HG03469 (cell line): ENCODE data around the gene ERCC6.

ENCODE experiments used
- ATAC-seq: cut with Tn5 transposase; IDR thresholded peaks from one replicate; pipeline ENCODE4 v1.9.1; 2021; ENCODE audit warnings: mild to moderate bottlenecking, moderate library complexity, moderate number of reproducible peaks; ENCODE audit not compliant: unreplicated experiment

The ERCC6 gene

GRCh38 chr10:49512121-49512809 is 26.7 kb downstream of the ERCC6 start:
- no peak for ATAC-seq

- no peak for ATAC-seq
These were observed 29.1 kb downstream of the ERCC6 start for GRCh38 chr10:49509771-49510303.

- ATAC-seq: no peak
These were observed 30.3 kb downstream of the ERCC6 start for GRCh38 chr10:49508654-49509053.

GRCh38 chr10:49508249-49508648 is 30.7 kb downstream of the ERCC6 start:
- ATAC-seq: no peak

- no peak for ATAC-seq
These were observed 33.3 kb downstream of the ERCC6 start for GRCh38 chr10:49505589-49505988.

- no peak for ATAC-seq
These were observed 33.8 kb downstream of the ERCC6 start for GRCh38 chr10:49505076-49505475.

GRCh38 chr10:49504528-49504927 is 34.4 kb downstream of the ERCC6 start:
- no peak for ATAC-seq

- no peak for ATAC-seq
These were observed 36.6 kb downstream of the ERCC6 start for GRCh38 chr10:49502358-49502757.

- ATAC-seq: no peak
These were observed 38.5 kb downstream of the ERCC6 start for GRCh38 chr10:49500412-49500811.

GRCh38 chr10:49499305-49499851 is 39.5 kb downstream of the ERCC6 start:
- no peak for ATAC-seq

- no peak for ATAC-seq
These were observed 40.5 kb downstream of the ERCC6 start for GRCh38 chr10:49498425-49498824.

- no peak for ATAC-seq
These were observed 41.6 kb downstream of the ERCC6 start for GRCh38 chr10:49497358-49497757.

GRCh38 chr10:49488056-49488717 is 50.7 kb downstream of the ERCC6 start:
- ATAC-seq: no peak

GRCh38 chr10:49486738-49487137 is 52.2 kb downstream of the ERCC6 start:
- ATAC-seq: no peak

- ATAC-seq: no peak
These were observed 52.9 kb downstream of the ERCC6 start for GRCh38 chr10:49486009-49486408.

GRCh38 chr10:49484486-49485235 is 54.3 kb downstream of the ERCC6 start:
- no peak for ATAC-seq

GRCh38 chr10:49478819-49479218 is 60.1 kb downstream of the ERCC6 start:
- ATAC-seq: no peak

- no peak for ATAC-seq
These were observed 64.0 kb downstream of the ERCC6 start for GRCh38 chr10:49474901-49475300.

- ATAC-seq: no peak
These were observed 67.4 kb downstream of the ERCC6 start for GRCh38 chr10:49471532-49471931.

- no peak for ATAC-seq
These were observed 73.2 kb downstream of the ERCC6 start for GRCh38 chr10:49465736-49466135.
